NCI-H2227 (cell line): ENCODE data around the gene SLC39A11.
"Not testable (repeated sequence)": the region's sequence is repeated elsewhere in the genome, so short reads cannot be mapped to it uniquely, and the experiment has no call there.

Experiments
- DNase-seq: peaks from one replicate; lab custom pipeline; 2025; ENCODE audit not compliant: unreplicated experiment; lab: John Stamatoyannopoulos, UW

Gene SLC39A11

GRCh38 chr17:73013816-73014663, 78.4 kb downstream of the SLC39A11 start:
- no peak for DNase-seq

- no peak for DNase-seq
These were observed 79.2 kb downstream of the SLC39A11 start for GRCh38 chr17:73013301-73013700.

- no peak for DNase-seq
These were observed 81.4 kb downstream of the SLC39A11 start for GRCh38 chr17:73011016-73011486.

- no peak for DNase-seq
These were observed 82.1 kb downstream of the SLC39A11 start for GRCh38 chr17:73010414-73010813.

- no peak for DNase-seq
These were observed 85.1 kb downstream of the SLC39A11 start for GRCh38 chr17:73007407-73007806.

GRCh38 chr17:73005360-73005759, 87.1 kb downstream of the SLC39A11 start:
- no peak for DNase-seq

- no peak for DNase-seq
These were observed 89.0 kb downstream of the SLC39A11 start for GRCh38 chr17:73003487-73003886.

GRCh38 chr17:73000832-73001231, 91.7 kb downstream of the SLC39A11 start:
- no peak for DNase-seq

- not testable (repeated sequence) for DNase-seq
These were observed 93.0 kb downstream of the SLC39A11 start for GRCh38 chr17:72999474-72999873.

- no peak for DNase-seq
These were observed 94.1 kb downstream of the SLC39A11 start for GRCh38 chr17:72998343-72998742.

GRCh38 chr17:72997559-72997958, 94.9 kb downstream of the SLC39A11 start:
- no peak for DNase-seq

- DNase-seq, result no peak
These were observed 95.7 kb downstream of the SLC39A11 start for GRCh38 chr17:72996791-72997190.

GRCh38 chr17:72995008-72995656, 97.4 kb downstream of the SLC39A11 start:
- DNase-seq, result no peak

- not testable (repeated sequence) for DNase-seq
These were observed 99.6 kb downstream of the SLC39A11 start for GRCh38 chr17:72992783-72993467.

- DNase-seq, result no peak
These were observed 100.8 kb downstream of the SLC39A11 start for GRCh38 chr17:72991651-72992050.

GRCh38 chr17:72989074-72989610, 103.3 kb downstream of the SLC39A11 start:
- no peak for DNase-seq

- no peak for DNase-seq
These were observed 104.0 kb downstream of the SLC39A11 start for GRCh38 chr17:72988451-72988850.

GRCh38 chr17:72987166-72987565, 105.3 kb downstream of the SLC39A11 start:
- DNase-seq, result no peak

GRCh38 chr17:72985882-72986720, 106.4 kb downstream of the SLC39A11 start:
- DNase-seq, result peak; percentile 62

GRCh38 chr17:72984926-72985325, 107.6 kb downstream of the SLC39A11 start:
- DNase-seq, result no peak
